A549 (cell line): Measurements from ENCODE around the gene RALA. TPM values are rescaled to one million over a fixed set of nuclear protein-coding genes. Genes with fewer than 3 reads are reported as not detected.

ENCODE experiments used
- ATAC-seq, 2 experiments: fragments of 200-7000 bp in 1 of 2; fragments of >200 bp in 1 of 2; cut with Nextera tagmentation in 1 of 2; cut with Tn5 transposase in 1 of 2; 3 replicates each; pipeline versions ENCODE4 v1.8.0 to v1.9.1; 2018 to 2020; ENCODE audit warnings: mild to moderate bottlenecking in 1 of 2, moderate library complexity in 1 of 2
- CTCF ChIA-PET: fragments of 300-600 bp; sonication (Branson Sonifier 250); formaldehyde crosslinking; extraction: SDS; loops from one replicate; lab custom pipeline; 2021; ENCODE audit warnings: antibody characterized with exemption, inconsistent platforms; lab: Yijun Ruan, JAX
- POLR2A ChIA-PET: fragments of 350-600 bp; formaldehyde crosslinking; extraction: SDS; loops from one replicate; lab custom pipeline; 2021; ENCODE audit warnings: antibody characterized with exemption, inconsistent platforms; lab: Yijun Ruan, JAX
- DNase-seq, 2 experiments: peaks; one replicate each; pipeline versions ENCODE4 v3.0.0 to v3.0.0-alpha.2; 2011 to 2016; ENCODE audit warnings: low read depth in 1 of 2, low spot score in 1 of 2
- FAIRE-seq: peaks from 2 replicates; lab custom pipeline; 2011; peaks lifted over from hg19 to GRCh38; lab: Jason Lieb, UNC
- H3K27ac ChIP-seq, 2 experiments: fragments of >200 bp; sonication (Bioruptor Twin); formaldehyde crosslinking; 3 replicates each; pipeline ENCODE4 v1.5.1; 2016 to 2017
- H3K4me1 ChIP-seq: fragments of >200 bp; sonication (Bioruptor Twin); formaldehyde crosslinking; 3 replicates; pipeline ENCODE4 v1.6.1; 2016
- H3K4me2 ChIP-seq: fragments of >200 bp; sonication (Bioruptor Twin); formaldehyde crosslinking; 3 replicates; pipeline ENCODE4 v1.6.1; 2016
- H3K4me3 ChIP-seq: fragments of >200 bp; sonication (Bioruptor Twin); formaldehyde crosslinking; 3 replicates; pipeline ENCODE4 v1.5.1; 2016
- H3K9me3 ChIP-seq: fragments of >200 bp; sonication (Bioruptor Twin); formaldehyde crosslinking; 3 replicates; pipeline ENCODE4 v1.6.1; 2016
- EHF ChIP-seq: fragments of 250-450 bp; sonication (Bioruptor Pico); IDR thresholded peaks from 2 replicates; pipeline ENCODE4 v1.5.0; 2020; ENCODE audit warnings: mild to moderate bottlenecking
- FOSB ChIP-seq: fragments of 250-450 bp; sonication (Bioruptor Pico); IDR thresholded peaks from 2 replicates; pipeline ENCODE4 v1.5.0; 2020; ENCODE audit warnings: mild to moderate bottlenecking, moderate library complexity
- HDAC2 ChIP-seq: fragments of 200-600 bp; sonication (generic); IDR thresholded peaks from 2 replicates; pipeline ENCODE4 v1.6.1; 2016
- HEYL ChIP-seq: fragments of 250-450 bp; sonication (Bioruptor Pico); IDR thresholded peaks from 2 replicates; pipeline ENCODE4 v1.8.0; 2021; ENCODE audit warnings: mild to moderate bottlenecking, moderate library complexity
- JUNB ChIP-seq: fragments of >200 bp; sonication (Bioruptor Twin); formaldehyde crosslinking; IDR thresholded peaks from 2 replicates; pipeline ENCODE4 v1.6.1; 2016
- KDM5A ChIP-seq: fragments of 200-600 bp; sonication (generic); IDR thresholded peaks from 2 replicates; pipeline ENCODE4 v1.6.1; 2016; ENCODE audit warnings: antibody characterized with exemption, mild to moderate bottlenecking
- NFE2L2 ChIP-seq: fragments of 150-350 bp; conservative IDR thresholded peaks from 2 replicates; pipeline ENCODE4 v1.6.1; 2014; ENCODE audit warnings: low read length
- PHF8 ChIP-seq: fragments of 200-600 bp; sonication (generic); IDR thresholded peaks from 2 replicates; pipeline ENCODE4 v1.6.1; 2016; ENCODE audit warnings: low read depth, mild to moderate bottlenecking, antibody characterized with exemption, moderate library complexity, borderline replicate concordance
- POLR2A ChIP-seq: IDR thresholded peaks from 2 replicates; pipeline ENCODE4 v1.6.1; 2012; ENCODE audit warnings: mild to moderate bottlenecking, low read length
- RARB ChIP-seq: fragments of 250-450 bp; sonication (Bioruptor Pico); IDR thresholded peaks from 2 replicates; pipeline ENCODE4 v1.8.0; 2021; ENCODE audit warnings: mild to moderate bottlenecking, moderate library complexity
- RCOR1 ChIP-seq: fragments of 150-350 bp; IDR thresholded peaks from 2 replicates; pipeline ENCODE4 v1.6.1; 2014; ENCODE audit warnings: antibody characterized with exemption, low read length, low read depth
- RFX5 ChIP-seq: fragments of 450-650 bp; IDR thresholded peaks from 2 replicates; pipeline ENCODE4 v1.7.1; 2014; ENCODE audit warnings: antibody characterized with exemption, mild to moderate bottlenecking, moderate library complexity
- RNF2 ChIP-seq: fragments of 200-600 bp; sonication (generic); IDR thresholded peaks from 2 replicates; pipeline ENCODE4 v1.6.1; 2016; ENCODE audit warnings: low read depth, mild to moderate bottlenecking, antibody characterized with exemption, moderate library complexity, borderline replicate concordance
- TFCP2L1 ChIP-seq: fragments of 250-450 bp; sonication (Bioruptor Pico); IDR thresholded peaks from 2 replicates; pipeline ENCODE4 v1.5.0; 2021; ENCODE audit warnings: mild to moderate bottlenecking
- TP53 ChIP-seq: fragments of 250-450 bp; sonication (Bioruptor Pico); IDR thresholded peaks from 2 replicates; pipeline ENCODE4 v1.5.0; 2021; ENCODE audit warnings: mild to moderate bottlenecking, moderate library complexity
- WGBS: methylation state at CpG from one replicate; pipeline ENCODE4 v1.1.6; 2017; ENCODE audit errors: missing lambda C conversion rate; 5-methylcytosine and 5-hydroxymethylcytosine counted together
- polyA plus RNA-seq, 4 experiments: library from polyadenylated mRNA; depleted of rRNA in 3 of 4; stranded (reverse); fragments of >200 nt; fragmentation: RNase III in 1 of 4; extraction: RNeasy Plus Mini Kit Qiagen cat#74134 plus additional on column Dnase treatment in 1 of 4; gene quantifications; 2 replicates in 3 of 4; 3 replicates in 1 of 4; pipeline ENCODE4 v1.2.3, GENCODE V29; 2011 to 2017
- TF ChIP-seq, protein P1 (sequence below): IDR thresholded peaks from 2 replicates; pipeline ENCODE4 v1.6.1; 2012; ENCODE audit warnings: low read depth, borderline replicate concordance
- TF ChIP-seq, protein P2 (sequence below): fragments of 200-600 bp; sonication (generic); IDR thresholded peaks from 2 replicates; pipeline ENCODE4 v1.6.1; 2016; ENCODE audit warnings: antibody characterized with exemption, mild to moderate bottlenecking, moderate library complexity
- TF ChIP-seq, protein P3 (sequence below): fragments of 150-350 bp; IDR thresholded peaks from 2 replicates; pipeline ENCODE4 v1.6.1; 2014; ENCODE audit warnings: low read depth, mild to moderate bottlenecking, low read length

RALA gene
- polyA plus RNA-seq, 2 of the 4 experiments (the other 2 are of a cell fraction), result 30.1 to 43.7 TPM

DNA sequence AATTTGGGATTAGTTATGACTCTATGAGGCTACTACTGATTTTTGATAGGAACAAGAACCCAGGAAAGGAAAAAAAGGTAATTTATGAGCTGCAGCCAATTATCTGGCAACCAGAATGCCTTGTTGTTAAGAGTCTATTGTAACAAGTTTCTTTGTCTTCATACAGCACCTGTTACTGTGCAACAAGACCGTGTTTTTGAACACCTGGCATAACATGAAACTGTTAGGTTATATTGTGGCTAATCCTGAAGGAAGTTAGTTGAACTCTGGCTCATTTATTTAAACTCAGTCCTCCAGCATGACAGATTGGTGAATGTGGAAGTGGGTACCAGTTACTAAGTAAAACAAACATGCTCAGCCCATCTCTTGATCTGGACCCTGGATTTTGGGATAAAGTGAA lies 33.0 kb downstream of the RALA start (continued):
- TF ChIP-seq, protein P1, sequence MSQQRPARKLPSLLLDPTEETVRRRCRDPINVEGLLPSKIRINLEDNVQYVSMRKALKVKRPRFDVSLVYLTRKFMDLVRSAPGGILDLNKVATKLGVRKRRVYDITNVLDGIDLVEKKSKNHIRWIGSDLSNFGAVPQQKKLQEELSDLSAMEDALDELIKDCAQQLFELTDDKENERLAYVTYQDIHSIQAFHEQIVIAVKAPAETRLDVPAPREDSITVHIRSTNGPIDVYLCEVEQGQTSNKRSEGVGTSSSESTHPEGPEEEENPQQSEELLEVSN, result no peak
- TF ChIP-seq, protein P2, sequence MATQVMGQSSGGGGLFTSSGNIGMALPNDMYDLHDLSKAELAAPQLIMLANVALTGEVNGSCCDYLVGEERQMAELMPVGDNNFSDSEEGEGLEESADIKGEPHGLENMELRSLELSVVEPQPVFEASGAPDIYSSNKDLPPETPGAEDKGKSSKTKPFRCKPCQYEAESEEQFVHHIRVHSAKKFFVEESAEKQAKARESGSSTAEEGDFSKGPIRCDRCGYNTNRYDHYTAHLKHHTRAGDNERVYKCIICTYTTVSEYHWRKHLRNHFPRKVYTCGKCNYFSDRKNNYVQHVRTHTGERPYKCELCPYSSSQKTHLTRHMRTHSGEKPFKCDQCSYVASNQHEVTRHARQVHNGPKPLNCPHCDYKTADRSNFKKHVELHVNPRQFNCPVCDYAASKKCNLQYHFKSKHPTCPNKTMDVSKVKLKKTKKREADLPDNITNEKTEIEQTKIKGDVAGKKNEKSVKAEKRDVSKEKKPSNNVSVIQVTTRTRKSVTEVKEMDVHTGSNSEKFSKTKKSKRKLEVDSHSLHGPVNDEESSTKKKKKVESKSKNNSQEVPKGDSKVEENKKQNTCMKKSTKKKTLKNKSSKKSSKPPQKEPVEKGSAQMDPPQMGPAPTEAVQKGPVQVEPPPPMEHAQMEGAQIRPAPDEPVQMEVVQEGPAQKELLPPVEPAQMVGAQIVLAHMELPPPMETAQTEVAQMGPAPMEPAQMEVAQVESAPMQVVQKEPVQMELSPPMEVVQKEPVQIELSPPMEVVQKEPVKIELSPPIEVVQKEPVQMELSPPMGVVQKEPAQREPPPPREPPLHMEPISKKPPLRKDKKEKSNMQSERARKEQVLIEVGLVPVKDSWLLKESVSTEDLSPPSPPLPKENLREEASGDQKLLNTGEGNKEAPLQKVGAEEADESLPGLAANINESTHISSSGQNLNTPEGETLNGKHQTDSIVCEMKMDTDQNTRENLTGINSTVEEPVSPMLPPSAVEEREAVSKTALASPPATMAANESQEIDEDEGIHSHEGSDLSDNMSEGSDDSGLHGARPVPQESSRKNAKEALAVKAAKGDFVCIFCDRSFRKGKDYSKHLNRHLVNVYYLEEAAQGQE, result no peak
- TF ChIP-seq HDAC2, result no peak
- TF ChIP-seq FOSB (CRISPR knock-in tag), result no peak

DNA sequence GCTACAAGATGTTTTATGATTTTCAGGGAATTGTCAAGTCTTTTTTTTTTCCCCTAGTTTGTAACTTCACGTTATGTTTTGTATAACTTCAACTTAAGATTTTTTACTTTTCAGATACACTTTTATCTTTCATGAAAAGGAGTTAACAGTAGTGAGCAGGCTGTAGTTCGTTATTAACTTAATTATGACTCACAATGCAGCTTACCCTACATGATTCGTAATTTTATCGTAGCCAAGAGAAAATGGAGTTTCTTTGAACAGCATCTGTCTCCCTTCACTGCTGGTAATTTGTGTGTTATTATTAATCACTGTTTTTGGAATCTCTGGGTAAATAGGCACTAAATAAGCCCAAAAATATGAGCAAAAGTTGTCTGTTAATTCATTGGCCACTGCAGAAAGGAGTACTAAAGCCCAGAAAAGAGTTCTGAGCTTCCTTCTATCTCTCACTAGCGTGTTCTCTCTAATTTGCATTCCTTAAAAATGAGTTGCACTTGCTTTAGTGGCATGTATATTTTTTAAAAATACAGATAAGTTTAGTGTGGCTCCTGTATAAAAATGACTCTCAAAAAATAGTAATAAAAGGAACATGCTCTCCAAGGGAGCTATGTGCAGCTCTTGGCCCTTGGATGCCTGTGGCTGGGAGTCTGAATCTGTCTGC lies 36.1 kb downstream of the RALA start:
- peaks cover 35% of the 10 kb centered on the region for H3K9me3 ChIP-seq
- ChIA-PET CTCF (no interaction called here), POLR2A (no interaction called here)
- no peak for DNase-seq
- 53% methylated on average over 5 of the region's 5 CpGs for WGBS
- H3K4me1 ChIP-seq, result peaks cover 8% of the 10 kb centered on the region; the same call in 2 of the 3 replicates
- ATAC-seq, result no peak
- FAIRE-seq, result peak; percentile 43
- H3K4me2 ChIP-seq, result peak overlapping the region; percentile 36
- TF ChIP-seq, protein P3, sequence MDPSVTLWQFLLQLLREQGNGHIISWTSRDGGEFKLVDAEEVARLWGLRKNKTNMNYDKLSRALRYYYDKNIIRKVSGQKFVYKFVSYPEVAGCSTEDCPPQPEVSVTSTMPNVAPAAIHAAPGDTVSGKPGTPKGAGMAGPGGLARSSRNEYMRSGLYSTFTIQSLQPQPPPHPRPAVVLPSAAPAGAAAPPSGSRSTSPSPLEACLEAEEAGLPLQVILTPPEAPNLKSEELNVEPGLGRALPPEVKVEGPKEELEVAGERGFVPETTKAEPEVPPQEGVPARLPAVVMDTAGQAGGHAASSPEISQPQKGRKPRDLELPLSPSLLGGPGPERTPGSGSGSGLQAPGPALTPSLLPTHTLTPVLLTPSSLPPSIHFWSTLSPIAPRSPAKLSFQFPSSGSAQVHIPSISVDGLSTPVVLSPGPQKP, result no peak
- TF ChIP-seq EHF (CRISPR knock-in tag) (no peak), KDM5A (no peak), RARB (CRISPR knock-in tag) (no peak), POLR2A (no peak), RCOR1 (no peak), HEYL (CRISPR knock-in tag) (no peak), RNF2 (no peak), TFCP2L1 (CRISPR knock-in tag) (no peak), JUNB (no peak), PHF8 (no peak), NFE2L2 (no peak), RFX5 (no peak), TP53 (CRISPR knock-in tag) (no peak)
- TF ChIP-seq, protein P2, result no peak
- TF ChIP-seq, protein P1, result no peak
- H3K4me3 ChIP-seq, result no peak overlapping the region
- H3K27ac ChIP-seq, result peak overlapping the region in 1 of 2 experiments; percentile 29; a peak in 1 of 6 replicates
